Osteoblast (primary cell): ENCODE results near the gene PRDM12. TPM values are rescaled to one million over a fixed set of nuclear protein-coding genes. Genes with fewer than 3 reads are reported as not detected.
A peak's percentile ranks its signal among the peaks of the same experiment; 100 is the strongest.

Source experiments
- DNase-seq: peaks from one replicate; pipeline ENCODE4 v3.0.0; 2011; ENCODE audit warnings: low spot score, mixed read lengths; ENCODE audit not compliant: insufficient read length; ENCODE audit errors: missing footprints
- H2AFZ ChIP-seq: 2 replicates; pipeline ENCODE4 v1.6.0; 2011; ENCODE audit warnings: mild to moderate bottlenecking, low read length
- H3K27ac ChIP-seq: 2 replicates; pipeline ENCODE4 v1.5.1; 2011; ENCODE audit warnings: mild to moderate bottlenecking, low read depth, low read length, moderate library complexity
- H3K27me3 ChIP-seq: 2 replicates; pipeline ENCODE4 v1.6.0; 2012; ENCODE audit warnings: mild to moderate bottlenecking, control low read depth, inconsistent platforms, low read length, moderate library complexity; ENCODE audit not compliant: insufficient read depth
- H3K36me3 ChIP-seq: 2 replicates; pipeline ENCODE4 v1.5.1; 2011; ENCODE audit warnings: mild to moderate bottlenecking, low read length, control low read depth, moderate library complexity; ENCODE audit not compliant: insufficient read depth
- H3K4me1 ChIP-seq: 2 replicates; pipeline ENCODE4 v1.5.1; 2011; ENCODE audit warnings: mild to moderate bottlenecking, low read length, control low read depth, moderate library complexity; ENCODE audit not compliant: insufficient read depth
- H3K4me2 ChIP-seq: 2 replicates; pipeline ENCODE4 v1.6.0; 2011; ENCODE audit warnings: mild to moderate bottlenecking, low read length; ENCODE audit not compliant: insufficient read depth
- H3K4me3 ChIP-seq: fragments of 200-600 bp; sonication (generic); 3 replicates; pipeline ENCODE4 v1.5.1; 2012; ENCODE audit warnings: mild to moderate bottlenecking, low read length, inconsistent platforms; ENCODE audit not compliant: insufficient read depth
- H3K79me2 ChIP-seq: 2 replicates; pipeline ENCODE4 v1.6.0; 2012; ENCODE audit warnings: mild to moderate bottlenecking, low read length, control low read depth, inconsistent platforms; ENCODE audit not compliant: insufficient read depth
- H3K9me3 ChIP-seq: 2 replicates; pipeline ENCODE4 v1.5.1; 2011; ENCODE audit warnings: low read depth, low read length, control low read depth
- H4K20me1 ChIP-seq: 2 replicates; pipeline ENCODE4 v1.6.0; 2012; ENCODE audit warnings: mild to moderate bottlenecking, low read length, control low read depth; ENCODE audit not compliant: insufficient read depth
- total RNA-seq: library from RNA; depleted of rRNA; stranded (reverse); fragments of >200 nt; gene quantifications from 2 replicates; pipeline ENCODE4 v1.2.3, GENCODE V29; 2012
- TF ChIP-seq, protein P1 (sequence below): IDR thresholded peaks from 2 replicates; pipeline ENCODE4 v1.5.1; 2011; ENCODE audit warnings: mild to moderate bottlenecking, low read depth, low read length, moderate library complexity; ENCODE audit errors: extremely low read depth

PRDM12 gene
- total RNA-seq, 1 donor = not detected

DNA sequence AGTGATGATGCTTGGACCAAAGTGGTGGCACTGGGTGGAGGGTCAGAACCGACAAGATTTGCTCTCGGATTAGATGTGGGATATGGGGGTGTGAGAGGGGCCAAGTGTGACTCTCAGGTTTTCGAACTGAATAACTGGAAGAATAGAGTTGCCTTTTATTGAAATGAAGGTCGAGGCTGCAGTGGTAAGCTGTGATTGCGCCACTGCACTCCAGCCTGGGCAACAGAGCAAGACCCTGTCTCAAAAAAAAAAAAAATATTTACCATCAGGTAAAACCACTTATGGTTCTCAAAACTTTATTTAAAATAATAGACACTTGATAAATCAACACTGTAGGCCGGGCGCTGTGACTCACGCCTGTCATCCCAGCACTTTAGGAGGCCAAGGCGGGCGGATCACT is 56.4 kb downstream of the PRDM12 start:
- Histone ChIP-seq H3K9me3 (no peaks in the 10 kb centered on the region), H3K4me2 (no peak overlapping the region), H3K79me2 (peaks cover 78% of the 10 kb centered on the region), H3K4me3 (no peak overlapping the region), H2AFZ (no peak overlapping the region), H4K20me1 (peaks cover 22% of the 10 kb centered on the region), H3K36me3 (peaks cover 2% of the 10 kb centered on the region), H3K27me3 (no peaks in the 10 kb centered on the region), H3K4me1 (peaks cover 4% of the 10 kb centered on the region), H3K27ac (no peak overlapping the region)
- TF ChIP-seq, protein P1, sequence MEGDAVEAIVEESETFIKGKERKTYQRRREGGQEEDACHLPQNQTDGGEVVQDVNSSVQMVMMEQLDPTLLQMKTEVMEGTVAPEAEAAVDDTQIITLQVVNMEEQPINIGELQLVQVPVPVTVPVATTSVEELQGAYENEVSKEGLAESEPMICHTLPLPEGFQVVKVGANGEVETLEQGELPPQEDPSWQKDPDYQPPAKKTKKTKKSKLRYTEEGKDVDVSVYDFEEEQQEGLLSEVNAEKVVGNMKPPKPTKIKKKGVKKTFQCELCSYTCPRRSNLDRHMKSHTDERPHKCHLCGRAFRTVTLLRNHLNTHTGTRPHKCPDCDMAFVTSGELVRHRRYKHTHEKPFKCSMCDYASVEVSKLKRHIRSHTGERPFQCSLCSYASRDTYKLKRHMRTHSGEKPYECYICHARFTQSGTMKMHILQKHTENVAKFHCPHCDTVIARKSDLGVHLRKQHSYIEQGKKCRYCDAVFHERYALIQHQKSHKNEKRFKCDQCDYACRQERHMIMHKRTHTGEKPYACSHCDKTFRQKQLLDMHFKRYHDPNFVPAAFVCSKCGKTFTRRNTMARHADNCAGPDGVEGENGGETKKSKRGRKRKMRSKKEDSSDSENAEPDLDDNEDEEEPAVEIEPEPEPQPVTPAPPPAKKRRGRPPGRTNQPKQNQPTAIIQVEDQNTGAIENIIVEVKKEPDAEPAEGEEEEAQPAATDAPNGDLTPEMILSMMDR = no peak
- DNase-seq = no peak

GRCh38 chr9:130728721-130729120 is 64.3 kb downstream of the PRDM12 start:
- Histone ChIP-seq H3K27me3 (no peaks in the 10 kb centered on the region), H3K4me3 (peak overlapping the region; percentile 10), H2AFZ (no peak overlapping the region), H3K79me2 (peaks cover 63% of the 10 kb centered on the region), H3K27ac (peak overlapping the region; percentile 88), H3K4me2 (peak overlapping the region; percentile 35), H4K20me1 (peaks cover 6% of the 10 kb centered on the region), H3K36me3 (no peaks in the 10 kb centered on the region), H3K4me1 (peaks cover 21% of the 10 kb centered on the region), H3K9me3 (no peaks in the 10 kb centered on the region)
- peak; percentile 80 for DNase-seq
- TF ChIP-seq, protein P1 = no peak

DNA sequence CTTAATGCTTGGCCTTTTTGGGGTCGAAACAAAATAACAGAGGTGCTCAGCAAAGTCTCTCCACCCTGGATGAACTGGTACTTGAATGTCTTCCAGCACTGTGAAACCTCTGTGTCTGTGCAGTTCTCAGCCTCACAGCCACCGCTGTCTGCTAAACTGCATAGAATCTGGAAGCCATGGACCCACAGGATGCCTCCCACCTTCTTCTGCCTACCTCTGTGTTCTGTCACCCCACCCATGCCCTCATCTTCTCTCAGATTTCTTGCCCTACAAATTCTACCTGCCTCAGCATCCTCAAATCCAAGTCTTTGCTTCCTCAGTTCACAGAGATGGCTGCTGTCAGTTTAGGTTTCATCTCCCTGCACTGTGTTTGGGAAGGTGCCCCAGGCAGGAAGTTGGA is 64.8 kb downstream of the PRDM12 start:
- Histone ChIP-seq H3K4me3 (peak overlapping the region; percentile 10), H3K4me2 (peak overlapping the region; percentile 35), H2AFZ (no peak overlapping the region), H3K4me1 (peaks cover 21% of the 10 kb centered on the region), H3K36me3 (no peaks in the 10 kb centered on the region), H3K27ac (peak overlapping the region; percentile 88), H4K20me1 (peaks cover 6% of the 10 kb centered on the region), H3K9me3 (no peaks in the 10 kb centered on the region), H3K79me2 (peaks cover 66% of the 10 kb centered on the region), H3K27me3 (no peaks in the 10 kb centered on the region)
- DNase-seq = no peak
- TF ChIP-seq, protein P1 = no peak

DNA sequence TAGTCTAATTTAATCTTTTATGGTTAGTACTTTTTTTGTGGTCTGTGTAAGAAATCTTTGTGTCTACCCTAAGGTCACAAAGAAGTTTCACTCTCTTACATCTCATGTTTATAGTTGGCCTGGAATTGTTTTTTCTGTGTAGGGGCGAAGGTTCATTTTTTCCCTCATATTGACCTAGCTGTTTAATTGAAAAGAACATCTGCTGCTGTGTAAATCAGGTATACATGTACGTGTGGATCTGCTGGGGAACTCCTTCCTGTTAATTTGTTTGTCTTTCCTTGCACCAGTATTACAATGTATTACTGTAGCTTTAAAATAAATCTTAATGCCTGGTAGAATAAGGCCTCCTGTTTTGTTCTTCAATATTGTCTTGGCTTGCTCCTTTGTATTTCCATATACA is 67.0 kb downstream of the PRDM12 start:
- Histone ChIP-seq H3K4me2 (no peak overlapping the region), H3K79me2 (peaks cover 72% of the 10 kb centered on the region)

More for the DNA sequence above, 67.0 kb downstream of the PRDM12 start:
- Histone ChIP-seq H4K20me1 (peaks cover 10% of the 10 kb centered on the region), H2AFZ (no peak overlapping the region), H3K9me3 (no peaks in the 10 kb centered on the region), H3K4me1 (peaks cover 21% of the 10 kb centered on the region), H3K4me3 (no peak overlapping the region), H3K27ac (no peak overlapping the region), H3K27me3 (no peaks in the 10 kb centered on the region), H3K36me3 (no peaks in the 10 kb centered on the region)
- TF ChIP-seq, protein P1 = no peak
- peak; percentile 18 for DNase-seq
